HCT116 (cell line): ENCODE measurements around the gene NXF3.

Experiments
- ATF3 ChIP-seq: IDR thresholded peaks from 2 replicates; pipeline ENCODE4 v1.6.1; 2012
- CEBPB ChIP-seq: IDR thresholded peaks from 2 replicates; pipeline ENCODE4 v1.6.1; 2012; ENCODE audit warnings: low read depth
- CTCF ChIP-seq, 3 experiments: fragments of 200-600 bp in 1 of 3; sonication (generic) in 1 of 3; IDR thresholded peaks in 2 of 3; conservative IDR thresholded peaks in 1 of 3; 2 replicates each; pipeline ENCODE4 v1.5.1; 2012 to 2017; ENCODE audit warnings: low read depth in 2 of 3, low read length in 2 of 3, antibody characterized with exemption in 1 of 3, borderline replicate concordance in 1 of 3, control low read depth in 1 of 3, mild to moderate bottlenecking in 1 of 3, mixed read lengths in 1 of 3, mixed run types in 1 of 3, moderate library complexity in 1 of 3; ENCODE audit not compliant: insufficient read depth in 1 of 3
- EGR1 ChIP-seq: IDR thresholded peaks from 2 replicates; pipeline ENCODE4 v1.6.1; 2012; ENCODE audit warnings: low read depth
- EZH2 ChIP-seq: fragments of 200-600 bp; sonication (generic); IDR thresholded peaks from 2 replicates; pipeline ENCODE4 v1.6.1; 2017; ENCODE audit warnings: antibody characterized with exemption, mixed run types
- EZH2phosphoT487 ChIP-seq: fragments of 200-600 bp; IDR thresholded peaks from 2 replicates; pipeline ENCODE4 v1.6.1; 2018; ENCODE audit warnings: antibody characterized with exemption, borderline replicate concordance
- JUND ChIP-seq: IDR thresholded peaks from 2 replicates; pipeline ENCODE4 v1.6.1; 2012
- MAX ChIP-seq: IDR thresholded peaks from 2 replicates; pipeline ENCODE4 v1.6.1; 2012
- POLR2A ChIP-seq: IDR thresholded peaks from 2 replicates; pipeline ENCODE4 v1.7.0; 2011; ENCODE audit warnings: borderline replicate concordance; ENCODE audit not compliant: insufficient read depth, insufficient read length; ENCODE audit errors: extremely low read depth
- REST ChIP-seq: IDR thresholded peaks from 2 replicates; pipeline ENCODE4 v1.6.1; 2012; ENCODE audit warnings: low read depth
- TCF7L2 ChIP-seq: IDR thresholded peaks from 2 replicates; pipeline ENCODE4 v1.7.0; 2011; ENCODE audit warnings: borderline replicate concordance, inconsistent platforms; ENCODE audit not compliant: insufficient read depth, insufficient read length; ENCODE audit errors: extremely low read depth
- ZBTB33 ChIP-seq: IDR thresholded peaks from 2 replicates; pipeline ENCODE4 v1.6.1; 2011; ENCODE audit warnings: mild to moderate bottlenecking, low read length, moderate library complexity; ENCODE audit not compliant: insufficient replicate concordance; ENCODE audit errors: extremely low read depth
- ZNF274 ChIP-seq: fragments of 200-500 bp; sonication (Bioruptor generic); IDR thresholded peaks from 2 replicates; pipeline ENCODE4 v1.6.1; 2014; ENCODE audit warnings: mild to moderate bottlenecking, low read depth, low read length, inconsistent platforms

- no peak for TF ChIP-seq MAX
- no peak for TF ChIP-seq EGR1
- TF ChIP-seq CEBPB, result no peak
- TF ChIP-seq CTCF (IDR thresholded peaks at IDR 0.05 in 2 of 3, conservative IDR thresholded peaks at IDR 0.05 in 1 of 3; ENCODE audit: borderline replicate concordance in 1 of 3, insufficient read depth in 1 of 3, low read depth in 2 of 3, low read length in 2 of 3), result no peak
- TF ChIP-seq JUND, result no peak
- peak; percentile 44 for TF ChIP-seq REST
- no peak for TF ChIP-seq ZBTB33
- TF ChIP-seq TCF7L2, result no peak
- TF ChIP-seq POLR2A, result no peak
- TF ChIP-seq EZH2phosphoT487, result no peak
- no peak for TF ChIP-seq EZH2
- TF ChIP-seq ATF3, result no peak
- no peak for TF ChIP-seq ZNF274
Measured at GRCh38 chrX:103063191-103063845, 29.6 kb downstream of the NXF3 start.
